GM18951 (cell line): ENCODE data around the gene STOML2.

Experiments
- POLR2A ChIP-seq: IDR thresholded peaks from 4 replicates; pipeline ENCODE4 v1.6.1; 2011; ENCODE audit warnings: mild to moderate bottlenecking; ENCODE audit not compliant: insufficient read length, insufficient read depth; ENCODE audit errors: extremely low read depth
- in situ Hi-C: fragments of 300-500 bp; cut with MboI; formaldehyde crosslinking; loops from one replicate; pipeline ENCODE4 v1.12.0; 2022; ENCODE audit warnings: low sequenced_read_pairs, mixed read lengths, inconsistent platforms; ENCODE audit not compliant: unreplicated experiment

Gene STOML2

DNA sequence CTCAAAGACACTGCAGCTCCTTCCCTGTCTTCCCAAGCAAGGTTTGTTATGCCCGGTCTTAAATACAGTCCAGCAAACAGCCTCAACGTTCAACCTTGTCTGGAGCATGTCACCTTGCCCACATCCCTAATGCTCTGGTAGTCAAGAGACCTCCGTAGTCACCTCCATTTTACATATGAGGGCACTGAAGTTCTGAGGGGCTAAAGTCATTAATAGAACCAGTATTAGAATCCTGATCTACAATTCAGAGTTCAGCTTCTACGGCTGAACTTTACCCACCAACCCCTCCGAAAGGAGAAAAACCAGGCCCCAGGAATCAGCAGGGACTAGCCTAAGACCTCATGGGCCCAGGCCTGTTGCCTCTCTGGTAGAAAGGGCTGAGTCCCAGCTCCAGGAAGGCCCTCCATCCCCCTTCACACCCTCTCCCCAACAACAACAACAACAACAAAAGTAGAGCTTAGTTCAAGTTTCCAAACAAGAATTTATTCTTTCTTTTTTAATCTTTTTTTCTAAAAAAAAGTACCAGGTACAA, 795 bp upstream of the STOML2 start:
- in situ Hi-C loops, result no loop called here
- no peak for TF ChIP-seq POLR2A

- TF ChIP-seq POLR2A, result no peak
- in situ Hi-C loops, result no loop called here
Measured at GRCh38 chr9:35102465-35102768, 514 bp downstream of the STOML2 start.

- in situ Hi-C loops, result no loop called here
- TF ChIP-seq POLR2A, result no peak
Measured at GRCh38 chr9:35097573-35097972, 5.4 kb downstream of the STOML2 start.

DNA sequence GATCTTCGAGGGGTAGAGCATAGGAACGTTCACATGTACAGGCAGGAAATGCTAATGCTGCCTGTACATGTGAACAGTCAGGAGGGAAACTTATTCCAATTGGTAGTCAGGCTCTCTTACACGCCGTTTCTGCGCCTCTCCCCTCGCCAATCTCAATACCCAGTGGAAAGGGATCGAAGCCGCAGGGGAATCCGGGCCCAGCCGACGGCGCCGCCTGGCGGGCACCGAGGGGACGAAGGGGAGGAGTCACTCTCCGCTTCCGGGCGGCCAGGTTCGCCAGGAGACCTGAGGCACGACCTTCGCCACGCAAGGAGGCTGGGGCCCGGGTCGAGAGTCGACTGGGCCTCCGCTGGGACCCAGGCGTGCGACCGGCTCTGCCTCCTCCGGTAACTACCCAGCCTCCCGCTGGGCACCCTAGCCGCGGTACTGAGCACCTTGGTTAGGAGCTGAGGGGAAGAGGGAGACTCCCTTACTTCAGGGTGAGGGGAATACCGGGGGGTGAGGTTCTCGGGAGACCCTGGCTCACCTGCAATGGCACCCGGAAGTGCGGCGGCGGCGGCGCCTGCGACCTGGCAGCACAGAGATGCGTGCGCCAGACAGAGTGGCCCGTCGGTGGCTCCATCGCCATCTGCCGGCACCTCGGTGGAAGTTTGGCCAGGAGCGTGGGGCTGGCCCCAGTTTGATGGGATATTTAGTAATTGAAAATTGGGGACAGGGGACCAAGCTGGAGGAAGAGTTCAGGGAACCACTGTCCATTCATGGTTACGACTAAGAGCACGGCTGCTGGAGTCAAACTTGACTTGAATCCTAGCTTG, 6.7 kb downstream of the STOML2 start, which contains the start of gene PIGO:
Gene PIGO, minus strand, starts transcription at position 557 of the 815 bp plus-strand sequence. CDS start 1,026 bp downstream, outside the sequence.
- in situ Hi-C loops, result no loop called here
- peak; percentile 89 for TF ChIP-seq POLR2A

- TF ChIP-seq POLR2A, result no peak
- in situ Hi-C loops, result no loop called here
Measured at GRCh38 chr9:35091536-35091935, 11.4 kb downstream of the STOML2 start.

- no peak for TF ChIP-seq POLR2A
- in situ Hi-C loops, result no loop called here
Measured at GRCh38 chr9:35089434-35089833, 13.5 kb downstream of the STOML2 start.

DNA sequence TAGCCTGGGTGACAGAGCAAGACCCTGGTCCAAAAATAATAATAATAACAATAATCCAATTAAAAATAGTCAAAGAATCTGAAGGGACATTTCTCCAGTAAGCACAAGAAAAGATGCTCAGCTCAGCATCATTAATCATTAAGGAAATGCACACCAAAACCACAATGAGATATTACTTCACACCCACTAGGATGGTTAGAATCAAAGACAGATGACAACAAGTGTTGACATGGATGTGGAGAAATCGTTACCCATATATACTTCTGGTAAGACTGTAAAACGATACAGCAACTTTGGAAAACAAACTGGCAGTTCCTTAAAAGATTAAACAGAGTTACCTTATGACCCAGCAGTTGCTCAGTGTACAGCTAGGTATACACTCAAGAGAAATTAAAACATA, 17.9 kb downstream of the STOML2 start:
- in situ Hi-C loops, result no loop called here
- TF ChIP-seq POLR2A, result no peak

DNA sequence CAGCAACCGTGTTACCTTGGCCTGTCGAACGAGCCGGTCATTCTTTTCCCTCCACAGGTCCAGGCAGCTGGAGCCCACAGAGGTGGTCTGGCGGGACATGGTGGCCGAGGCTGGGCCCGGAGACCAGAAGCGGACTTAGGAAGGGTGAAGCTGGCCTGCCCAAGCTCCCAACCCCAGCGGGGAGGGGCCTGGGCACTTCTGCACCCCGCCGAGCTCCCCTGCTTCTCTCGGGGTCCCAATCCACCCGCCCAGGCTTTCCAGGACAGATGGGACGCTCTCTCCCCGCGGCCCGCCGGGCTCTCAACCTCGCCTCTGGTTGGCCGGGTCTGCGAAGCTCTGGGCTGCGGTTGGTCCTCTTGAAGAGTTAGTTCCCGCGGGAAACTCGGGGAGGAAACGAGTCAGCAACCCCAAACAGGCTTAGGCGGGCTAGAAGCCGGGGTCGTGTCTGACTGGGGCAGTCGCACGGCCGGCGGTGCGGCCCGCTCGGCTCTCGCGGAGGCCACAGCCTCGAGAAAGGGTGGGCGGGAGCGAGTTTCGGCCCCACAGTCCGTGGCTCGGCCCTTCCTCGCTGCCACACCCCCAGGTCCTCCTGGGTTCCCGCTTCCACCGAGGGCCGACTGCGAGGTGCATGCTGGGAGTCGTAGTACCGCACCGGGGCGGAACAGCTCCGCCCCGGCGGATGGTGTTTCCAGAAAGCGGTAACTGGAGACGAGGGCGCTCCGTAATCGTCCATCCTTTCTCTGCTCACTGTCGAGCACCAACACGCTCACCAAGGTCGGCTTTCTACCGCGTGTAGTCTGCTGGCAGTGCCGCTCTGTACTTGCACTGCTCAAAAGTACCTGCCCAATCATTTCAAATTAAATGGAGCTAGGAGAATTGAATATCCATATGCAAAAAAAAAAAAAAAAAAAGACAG, 23.2 kb downstream of the STOML2 start, which contains the start of gene FANCG:
Gene FANCG, minus strand, starts transcription at position 517 of the 916 bp plus-strand sequence. Its CDS starts 418 bp downstream, at position 99.
- in situ Hi-C loops, result no loop called here
- peak; percentile 67 for TF ChIP-seq POLR2A

GRCh38 chr9:35079041-35079425, 23.9 kb downstream of the STOML2 start:
- TF ChIP-seq POLR2A, result no peak
- in situ Hi-C loops, result no loop called here

DNA sequence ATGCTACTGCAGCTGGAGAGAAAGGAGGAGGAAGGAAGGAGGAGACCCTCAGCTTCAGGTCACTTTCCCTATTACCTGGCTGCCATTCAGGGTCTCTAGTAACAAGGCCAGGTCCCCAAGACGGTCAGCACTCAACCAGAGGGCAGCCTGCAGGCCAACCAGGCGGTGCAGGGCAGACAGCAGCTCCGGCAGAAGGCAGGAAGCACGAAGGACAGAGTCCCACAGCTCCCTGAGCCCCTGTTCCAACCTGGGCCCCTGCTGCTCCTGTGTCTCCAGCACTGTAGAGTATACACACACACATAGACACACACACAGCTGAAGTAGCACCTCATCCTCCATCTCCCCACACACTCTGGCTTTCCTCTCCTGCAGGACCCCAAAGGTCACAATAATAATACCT, 24.9 kb downstream of the STOML2 start:
- no peak for TF ChIP-seq POLR2A
- in situ Hi-C loops, result no loop called here

DNA sequence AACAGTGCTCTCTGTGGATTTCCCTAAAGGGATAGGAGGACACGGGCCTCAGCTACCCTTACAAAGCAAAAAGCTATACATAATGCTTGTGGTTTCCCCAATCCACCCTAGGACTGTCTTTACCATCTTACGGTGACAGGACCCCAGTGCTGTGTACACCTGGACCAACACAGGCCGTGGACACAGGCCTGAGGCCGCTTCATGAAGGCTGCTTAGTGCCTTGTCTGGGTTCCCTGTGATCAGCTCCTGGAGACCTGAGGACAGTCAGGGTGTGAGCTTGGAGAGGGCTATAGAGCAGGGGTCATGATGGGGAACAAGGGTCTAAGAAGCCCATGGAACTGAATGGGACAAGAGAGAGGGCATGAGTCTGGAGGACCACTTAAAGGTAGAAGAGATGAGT, 26.1 kb downstream of the STOML2 start:
- in situ Hi-C loops, result no loop called here

DNA sequence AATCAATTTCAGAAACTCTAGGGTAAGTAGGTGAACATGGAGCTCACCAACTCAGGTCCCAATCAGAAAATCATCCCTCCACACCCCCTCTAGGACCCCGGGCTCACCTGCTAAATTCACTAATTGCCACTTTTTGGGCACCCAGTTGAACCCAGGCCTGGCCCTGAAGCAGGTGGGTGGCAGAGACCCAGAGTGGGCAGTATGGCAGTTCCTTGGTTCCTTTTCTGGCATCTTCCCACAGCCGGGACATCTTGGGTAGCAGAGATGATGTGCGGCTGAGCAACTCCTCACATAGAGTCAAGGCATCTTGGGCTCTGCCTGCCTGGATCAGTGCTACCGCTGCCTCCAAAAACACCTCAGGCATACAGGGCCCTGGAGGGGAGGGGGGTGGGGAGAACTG, 27.6 kb downstream of the STOML2 start:
- in situ Hi-C loops, result no loop called here
- no peak for TF ChIP-seq POLR2A

More for the DNA sequence above, 26.1 kb downstream of the STOML2 start:
- TF ChIP-seq POLR2A, result no peak

- TF ChIP-seq POLR2A, result no peak
- in situ Hi-C loops, result no loop called here
Measured at GRCh38 chr9:35074791-35075190, 28.1 kb downstream of the STOML2 start.
